C4-2B (cell line): ENCODE measurements around the gene PPRC1.

Source experiments
- H3K27ac ChIP-seq: fragments of 450-650 bp; 2 replicates; pipeline ENCODE4 v1.5.1; 2017
- ZFX ChIP-seq: fragments of 450-650 bp; IDR thresholded peaks from 2 replicates; pipeline ENCODE4 v1.6.1; 2017
- TF ChIP-seq, protein P1 (sequence below): fragments of 450-650 bp; conservative IDR thresholded peaks from 2 replicates; pipeline ENCODE4 v1.5.1; 2017; ENCODE audit warnings: mild to moderate bottlenecking

The PPRC1 gene

DNA sequence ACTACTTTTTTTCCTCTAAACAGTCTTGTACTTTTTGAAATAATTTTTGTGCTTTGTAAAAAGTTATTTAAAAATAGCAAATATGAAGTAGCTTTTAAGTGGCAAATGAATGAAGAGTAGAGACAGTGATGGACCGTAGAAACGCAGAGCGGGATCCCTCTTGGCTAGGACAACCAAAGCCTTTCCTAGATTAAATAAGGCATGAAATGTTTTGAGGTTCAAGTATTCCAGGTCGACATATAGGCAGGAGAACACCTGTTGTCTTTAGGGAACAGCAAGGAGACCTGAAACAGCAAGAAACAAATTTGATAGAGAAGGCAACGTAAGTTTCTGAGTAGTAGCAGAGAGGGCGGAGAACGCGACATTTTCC, 662 bp upstream of the PPRC1 start:
- peak overlapping the region; percentile 97 for H3K27ac ChIP-seq
- TF ChIP-seq ZFX, result no peak
- TF ChIP-seq, protein P1, sequence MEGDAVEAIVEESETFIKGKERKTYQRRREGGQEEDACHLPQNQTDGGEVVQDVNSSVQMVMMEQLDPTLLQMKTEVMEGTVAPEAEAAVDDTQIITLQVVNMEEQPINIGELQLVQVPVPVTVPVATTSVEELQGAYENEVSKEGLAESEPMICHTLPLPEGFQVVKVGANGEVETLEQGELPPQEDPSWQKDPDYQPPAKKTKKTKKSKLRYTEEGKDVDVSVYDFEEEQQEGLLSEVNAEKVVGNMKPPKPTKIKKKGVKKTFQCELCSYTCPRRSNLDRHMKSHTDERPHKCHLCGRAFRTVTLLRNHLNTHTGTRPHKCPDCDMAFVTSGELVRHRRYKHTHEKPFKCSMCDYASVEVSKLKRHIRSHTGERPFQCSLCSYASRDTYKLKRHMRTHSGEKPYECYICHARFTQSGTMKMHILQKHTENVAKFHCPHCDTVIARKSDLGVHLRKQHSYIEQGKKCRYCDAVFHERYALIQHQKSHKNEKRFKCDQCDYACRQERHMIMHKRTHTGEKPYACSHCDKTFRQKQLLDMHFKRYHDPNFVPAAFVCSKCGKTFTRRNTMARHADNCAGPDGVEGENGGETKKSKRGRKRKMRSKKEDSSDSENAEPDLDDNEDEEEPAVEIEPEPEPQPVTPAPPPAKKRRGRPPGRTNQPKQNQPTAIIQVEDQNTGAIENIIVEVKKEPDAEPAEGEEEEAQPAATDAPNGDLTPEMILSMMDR, result no peak

DNA sequence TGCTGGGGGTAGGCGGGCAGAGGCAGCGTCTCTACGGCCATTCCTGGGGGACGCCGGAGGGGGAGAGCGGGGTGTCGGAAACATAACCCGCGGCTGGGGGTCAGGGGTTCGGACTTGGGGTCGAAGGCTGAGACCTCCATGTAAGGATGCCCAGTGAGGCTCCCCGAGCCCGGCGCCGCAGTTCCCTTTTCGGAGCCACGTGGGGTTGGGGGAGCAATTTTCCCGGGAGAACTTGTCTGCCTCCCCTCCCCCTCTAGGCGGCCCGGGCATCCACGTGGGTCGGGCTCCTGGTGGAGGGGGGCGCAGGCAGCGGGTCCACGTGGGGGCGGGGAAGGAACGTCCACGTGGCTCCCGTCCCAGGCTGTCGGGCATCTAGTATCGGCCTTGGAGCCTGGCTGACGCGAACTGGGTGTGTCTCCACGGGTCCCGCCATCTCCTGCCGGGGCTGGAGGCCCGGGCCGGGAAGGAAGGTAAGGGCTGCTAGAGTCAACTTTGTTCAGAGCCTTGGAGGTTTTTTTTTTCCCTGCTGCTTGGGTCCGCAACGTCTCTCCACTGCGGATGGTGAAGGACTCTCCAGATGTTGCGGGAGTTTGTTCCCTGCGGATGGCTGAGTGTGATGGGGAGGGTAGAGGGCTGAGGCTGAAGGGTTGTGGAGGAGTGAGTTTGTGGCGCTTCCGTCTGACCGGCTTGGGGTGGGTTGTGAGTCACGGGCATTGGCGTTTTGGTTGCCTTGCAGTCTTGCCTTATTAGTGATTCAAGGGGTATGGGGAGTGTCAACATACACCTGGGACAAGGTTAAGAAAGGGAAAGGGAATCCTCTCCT, 744 bp downstream of the PPRC1 start:
- TF ChIP-seq, protein P1, result no peak
- no peak for TF ChIP-seq ZFX
- H3K27ac ChIP-seq, result peak overlapping the region; percentile 97

DNA sequence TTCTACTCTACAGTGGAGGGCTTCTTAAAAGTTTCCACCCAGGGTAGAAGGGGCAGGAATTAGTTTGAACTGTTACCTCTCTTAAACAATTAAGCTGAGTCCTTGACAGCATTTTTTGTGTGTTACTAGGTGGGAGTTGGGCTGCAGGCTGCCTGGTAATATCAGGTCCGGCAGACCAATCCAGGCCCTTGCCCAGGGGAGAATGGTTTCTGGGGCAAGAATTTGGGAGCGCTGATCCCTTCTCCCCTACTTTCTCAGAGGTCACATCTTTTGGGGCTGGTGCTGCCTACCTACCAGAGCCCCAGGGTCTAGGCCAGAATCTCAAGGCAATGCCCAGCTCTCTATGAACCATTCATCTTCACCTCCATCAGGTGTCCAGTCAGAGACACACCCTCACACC, 1.6 kb downstream of the PPRC1 start:
- H3K27ac ChIP-seq, result peak overlapping the region; percentile 97
- TF ChIP-seq, protein P1, result no peak
- no peak for TF ChIP-seq ZFX

DNA sequence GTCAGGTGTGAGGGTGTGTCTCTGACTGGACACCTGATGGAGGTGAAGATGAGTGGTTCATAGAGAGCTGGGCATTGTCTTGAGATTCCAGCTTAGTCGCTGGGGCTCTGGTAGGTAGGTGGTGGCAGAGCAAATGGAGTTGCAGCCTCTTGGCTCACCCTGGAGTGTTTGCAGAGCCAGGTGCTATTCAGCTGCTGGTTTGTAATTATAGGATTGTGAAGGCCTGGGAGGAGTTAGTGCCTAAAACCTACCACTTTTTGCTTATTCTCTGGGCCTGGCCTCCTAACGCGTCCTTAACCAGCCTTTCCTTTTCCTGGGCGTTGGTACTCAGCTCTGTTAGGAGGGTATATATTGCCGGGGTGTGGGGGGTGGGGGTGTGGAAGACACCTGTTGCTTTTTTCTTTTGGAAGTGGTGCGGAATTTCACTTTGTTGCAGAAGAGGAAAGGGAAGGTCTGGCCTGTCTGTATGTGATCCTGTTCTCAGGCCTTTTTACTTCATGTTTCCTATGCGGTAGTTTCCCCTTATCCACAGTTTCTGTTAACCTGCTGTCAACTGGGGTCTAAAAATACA, 3.2 kb downstream of the PPRC1 start:
- H3K27ac ChIP-seq, result no peak overlapping the region
- TF ChIP-seq, protein P1, result no peak
- TF ChIP-seq ZFX, result no peak

DNA sequence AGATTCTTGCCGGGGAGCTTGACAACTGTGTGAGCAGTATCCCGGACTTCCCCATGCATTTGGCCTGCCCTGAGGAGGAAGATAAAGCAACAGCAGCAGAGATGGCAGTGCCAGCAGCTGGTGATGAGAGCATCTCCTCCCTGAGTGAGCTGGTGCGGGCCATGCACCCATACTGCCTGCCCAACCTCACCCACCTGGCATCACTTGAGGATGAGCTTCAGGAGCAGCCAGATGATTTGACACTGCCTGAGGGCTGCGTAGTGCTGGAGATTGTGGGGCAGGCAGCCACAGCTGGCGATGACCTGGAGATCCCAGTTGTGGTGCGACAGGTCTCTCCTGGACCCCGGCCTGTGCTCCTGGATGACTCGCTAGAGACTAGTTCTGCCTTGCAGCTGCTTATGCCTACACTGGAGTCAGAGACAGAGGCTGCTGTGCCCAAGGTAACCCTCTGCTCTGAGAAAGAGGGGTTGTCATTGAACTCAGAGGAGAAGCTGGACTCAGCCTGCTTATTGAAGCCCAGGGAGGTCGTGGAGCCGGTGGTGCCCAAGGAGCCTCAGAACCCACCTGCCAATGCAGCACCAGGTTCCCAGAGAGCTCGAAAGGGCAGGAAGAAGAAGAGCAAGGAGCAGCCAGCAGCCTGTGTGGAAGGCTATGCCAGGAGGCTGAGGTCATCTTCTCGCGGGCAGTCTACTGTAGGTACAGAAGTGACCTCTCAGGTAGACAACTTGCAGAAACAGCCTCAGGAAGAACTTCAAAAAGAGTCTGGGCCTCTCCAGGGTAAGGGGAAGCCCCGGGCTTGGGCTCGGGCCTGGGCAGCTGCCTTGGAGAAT, 6.7 kb downstream of the PPRC1 start:
- no peak overlapping the region for H3K27ac ChIP-seq
- no peak for TF ChIP-seq ZFX

DNA sequence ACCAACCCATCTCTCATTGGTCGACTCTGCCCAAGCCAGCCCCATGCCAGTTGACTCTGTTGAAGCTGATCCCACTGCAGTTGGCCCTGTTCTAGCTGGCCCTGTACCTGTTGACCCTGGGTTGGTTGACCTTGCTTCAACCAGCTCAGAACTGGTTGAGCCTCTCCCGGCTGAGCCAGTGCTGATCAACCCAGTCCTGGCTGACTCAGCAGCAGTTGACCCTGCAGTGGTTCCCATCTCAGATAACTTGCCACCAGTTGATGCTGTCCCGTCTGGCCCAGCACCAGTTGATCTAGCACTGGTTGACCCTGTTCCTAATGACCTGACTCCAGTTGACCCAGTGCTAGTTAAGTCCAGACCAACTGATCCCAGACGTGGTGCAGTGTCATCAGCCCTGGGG, 7.4 kb downstream of the PPRC1 start:
- no peak overlapping the region for H3K27ac ChIP-seq

DNA sequence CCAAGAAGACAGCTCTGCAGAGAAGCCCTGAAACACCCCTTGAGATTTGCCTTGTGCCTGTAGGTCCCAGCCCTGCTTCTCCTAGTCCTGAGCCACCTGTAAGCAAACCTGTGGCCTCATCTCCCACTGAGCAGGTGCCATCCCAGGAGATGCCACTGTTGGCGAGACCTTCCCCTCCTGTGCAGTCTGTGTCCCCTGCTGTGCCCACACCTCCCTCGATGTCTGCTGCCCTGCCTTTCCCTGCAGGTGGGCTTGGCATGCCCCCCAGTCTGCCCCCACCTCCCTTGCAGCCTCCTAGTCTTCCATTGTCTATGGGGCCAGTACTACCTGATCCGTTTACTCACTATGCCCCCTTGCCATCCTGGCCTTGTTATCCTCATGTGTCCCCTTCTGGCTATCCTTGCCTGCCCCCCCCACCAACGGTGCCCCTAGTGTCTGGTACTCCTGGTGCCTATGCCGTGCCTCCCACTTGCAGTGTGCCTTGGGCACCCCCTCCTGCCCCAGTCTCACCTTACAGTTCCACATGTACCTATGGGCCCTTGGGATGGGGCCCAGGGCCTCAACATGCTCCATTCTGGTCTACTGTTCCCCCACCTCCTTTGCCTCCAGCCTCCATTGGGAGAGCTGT, 8.2 kb downstream of the PPRC1 start:
- TF ChIP-seq, protein P1, result no peak
- no peak for TF ChIP-seq ZFX
- H3K27ac ChIP-seq, result no peak overlapping the region

More for the DNA sequence above, 7.4 kb downstream of the PPRC1 start:
- no peak for TF ChIP-seq ZFX
- TF ChIP-seq, protein P1, result no peak
